Transverse colon (tissue), 4 donors: ENCODE results near the gene PUDP.

Experiments
- POLR2A ChIP-seq: fragments of 450-650 bp; IDR thresholded peaks from one replicate; pipeline ENCODE4 v1.6.1; 2016; ENCODE audit warnings: antibody characterized with exemption, mild to moderate bottlenecking, moderate library complexity
- POLR2AphosphoS5 ChIP-seq, 3 donors: sonication (generic); formaldehyde crosslinking; IDR thresholded peaks; one replicate each; pipeline ENCODE4 v1.6.1; 2016; ENCODE audit warnings: antibody characterized with exemption in 3 of 3
- TF ChIP-seq, protein P1 (sequence below), 5 experiments: fragments of 200-600 bp in 3 of 5; fragments of 450-650 bp in 2 of 5; sonication (generic) in 3 of 5; IDR thresholded peaks; 1 replicate in 2 of 5; 2 replicates in 3 of 5; pipeline ENCODE4 v1.5.1; 2016 to 2017; ENCODE audit warnings: antibody characterized with exemption in 5 of 5, inconsistent platforms in 3 of 5, mild to moderate bottlenecking in 2 of 5, moderate library complexity in 1 of 5

DNA sequence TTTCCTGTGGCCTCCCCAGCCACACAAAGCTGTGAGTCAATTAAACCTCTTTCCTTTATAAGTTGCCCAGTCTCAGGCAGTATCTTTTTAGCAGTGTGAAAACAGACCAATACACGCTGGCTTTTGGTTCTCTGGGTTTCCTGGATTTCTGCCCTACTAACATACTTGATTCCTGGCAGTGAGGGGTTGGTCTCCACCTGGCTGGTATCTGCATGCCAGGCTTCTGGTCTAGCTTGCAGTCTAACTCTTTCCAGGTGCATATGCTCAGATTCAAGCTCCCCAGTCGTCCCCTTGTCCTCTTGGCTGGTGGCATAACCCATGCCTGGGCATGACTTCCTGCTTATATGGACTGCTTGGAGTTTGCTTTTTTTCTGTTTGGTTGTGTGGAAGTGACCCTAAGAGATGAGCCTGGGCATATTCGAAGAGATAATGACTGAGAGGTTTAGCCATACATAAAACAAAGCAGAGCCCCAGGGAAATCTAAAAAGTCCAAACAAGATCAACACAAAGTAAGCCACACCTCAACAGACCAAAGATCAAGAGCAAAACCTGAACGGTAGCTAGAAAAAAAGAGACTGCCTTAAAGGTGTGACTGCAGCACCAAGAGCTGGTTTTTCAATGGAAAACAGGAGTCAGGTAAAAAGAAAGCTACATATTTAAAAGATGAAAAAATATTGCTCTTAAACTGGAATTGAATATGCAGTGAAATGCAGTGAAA, 102.6 kb downstream of the PUDP start:
- TF ChIP-seq POLR2AphosphoS5 (IDR thresholded peaks at IDR 0.05): no peak
- TF ChIP-seq POLR2A: no peak
- TF ChIP-seq, protein P1, sequence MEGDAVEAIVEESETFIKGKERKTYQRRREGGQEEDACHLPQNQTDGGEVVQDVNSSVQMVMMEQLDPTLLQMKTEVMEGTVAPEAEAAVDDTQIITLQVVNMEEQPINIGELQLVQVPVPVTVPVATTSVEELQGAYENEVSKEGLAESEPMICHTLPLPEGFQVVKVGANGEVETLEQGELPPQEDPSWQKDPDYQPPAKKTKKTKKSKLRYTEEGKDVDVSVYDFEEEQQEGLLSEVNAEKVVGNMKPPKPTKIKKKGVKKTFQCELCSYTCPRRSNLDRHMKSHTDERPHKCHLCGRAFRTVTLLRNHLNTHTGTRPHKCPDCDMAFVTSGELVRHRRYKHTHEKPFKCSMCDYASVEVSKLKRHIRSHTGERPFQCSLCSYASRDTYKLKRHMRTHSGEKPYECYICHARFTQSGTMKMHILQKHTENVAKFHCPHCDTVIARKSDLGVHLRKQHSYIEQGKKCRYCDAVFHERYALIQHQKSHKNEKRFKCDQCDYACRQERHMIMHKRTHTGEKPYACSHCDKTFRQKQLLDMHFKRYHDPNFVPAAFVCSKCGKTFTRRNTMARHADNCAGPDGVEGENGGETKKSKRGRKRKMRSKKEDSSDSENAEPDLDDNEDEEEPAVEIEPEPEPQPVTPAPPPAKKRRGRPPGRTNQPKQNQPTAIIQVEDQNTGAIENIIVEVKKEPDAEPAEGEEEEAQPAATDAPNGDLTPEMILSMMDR (IDR thresholded peaks at IDR 0.05): no peak
